Stimulated activated CD8-positive, alpha-beta memory T cell treated with anti-CD3 and anti-CD28 coated beads, Interleukin-2, amount 100 ng/mL, for 1 hour (primary cell): ENCODE results near the gene RBPMS2.

Experiments
- DNase-seq, 2 donors: peaks; one replicate each; pipeline ENCODE4 v3.0.0-alpha.2; 2020; ENCODE audit warnings: low read depth in 2 of 2

Gene RBPMS2

GRCh38 chr15:64783796-64784195, 8.4 kb upstream of the RBPMS2 start:
- DNase-seq = no peak

GRCh38 chr15:64782751-64783150, 7.4 kb upstream of the RBPMS2 start:
- DNase-seq = no peak

- DNase-seq = no peak
Observed at GRCh38 chr15:64781299-64781698, 5.9 kb upstream of the RBPMS2 start.

GRCh38 chr15:64780600-64781156, 5.3 kb upstream of the RBPMS2 start:
- no peak for DNase-seq

- no peak for DNase-seq
Observed at GRCh38 chr15:64779630-64780029, 4.2 kb upstream of the RBPMS2 start.

GRCh38 chr15:64779024-64779423, 3.6 kb upstream of the RBPMS2 start:
- DNase-seq = no peak

- no peak for DNase-seq
Observed at GRCh38 chr15:64776402-64776786, 1.0 kb upstream of the RBPMS2 start.

GRCh38 chr15:64774629-64775493, 528 bp downstream of the RBPMS2 start:
- DNase-seq = no peak

GRCh38 chr15:64774037-64774628, 1.3 kb downstream of the RBPMS2 start:
- no peak for DNase-seq

- DNase-seq = no peak
Observed at GRCh38 chr15:64773606-64774005, 1.8 kb downstream of the RBPMS2 start.

GRCh38 chr15:64772964-64773363, 2.4 kb downstream of the RBPMS2 start:
- DNase-seq = no peak

- DNase-seq = no peak
Observed at GRCh38 chr15:64772488-64772887, 2.9 kb downstream of the RBPMS2 start.

- no peak for DNase-seq
Observed at GRCh38 chr15:64770626-64771025, 4.8 kb downstream of the RBPMS2 start.

- no peak for DNase-seq
Observed at GRCh38 chr15:64767203-64767602, 8.2 kb downstream of the RBPMS2 start.

GRCh38 chr15:64766058-64766457, 9.3 kb downstream of the RBPMS2 start:
- no peak for DNase-seq

- no peak for DNase-seq
Observed at GRCh38 chr15:64763874-64764273, 11.5 kb downstream of the RBPMS2 start.

- no peak for DNase-seq
Observed at GRCh38 chr15:64763462-64763861, 11.9 kb downstream of the RBPMS2 start.

- DNase-seq = no peak
Observed at GRCh38 chr15:64763021-64763420, 12.4 kb downstream of the RBPMS2 start.

- no peak for DNase-seq
Observed at GRCh38 chr15:64762546-64762945, 12.8 kb downstream of the RBPMS2 start.

- DNase-seq = no peak
Observed at GRCh38 chr15:64761156-64761555, 14.2 kb downstream of the RBPMS2 start.

- no peak for DNase-seq
Observed at GRCh38 chr15:64760056-64760455, 15.3 kb downstream of the RBPMS2 start.

- DNase-seq = no peak
Observed at GRCh38 chr15:64755427-64755940, 19.9 kb downstream of the RBPMS2 start.
